ENCODE measurements around the gene RPTOR.

Gene RPTOR

GRCh38 chr17:80886641-80887573 lies 342.3 kb downstream of the RPTOR start:
- H3K27me3 ChIP-seq (ENCODE audit: insufficient read depth, low read length): no peaks in the 10 kb centered on the region
- H3K9ac ChIP-seq (ENCODE audit: low read length): peak overlapping the region; percentile 56
- TF ChIP-seq EZH2 (IDR thresholded peaks at IDR 0.05; ENCODE audit: borderline replicate concordance, low read length) (no peak), CTCF (IDR thresholded peaks at IDR 0.05; ENCODE audit: low read length) (no peak)
- peaks cover 51% of the 10 kb centered on the region for H3K4me1 ChIP-seq (ENCODE audit: insufficient read depth, low read length, severe bottlenecking)
- no peaks in the 10 kb centered on the region for H3K9me3 ChIP-seq (ENCODE audit: low read length)
- peaks cover 85% of the 10 kb centered on the region for H3K36me3 ChIP-seq (ENCODE audit: insufficient read depth, low read length)
- no peak overlapping the region for H2AFZ ChIP-seq (ENCODE audit: low read length)
- no peaks in the 10 kb centered on the region for H3K79me2 ChIP-seq (ENCODE audit: insufficient read depth, low read length)
- peak overlapping the region; percentile 24 for H3K4me3 ChIP-seq (ENCODE audit: low read depth, low read length, poor library complexity, severe bottlenecking)
- H3K9me2 ChIP-seq (ENCODE audit: low read depth, low read length): no peaks in the 10 kb centered on the region
- H3K27ac ChIP-seq (ENCODE audit: low read depth, low read length, poor library complexity, severe bottlenecking): peak overlapping the region; percentile 93
- peak overlapping the region; percentile 49 for H3K4me2 ChIP-seq (ENCODE audit: low read length)
- no peaks in the 10 kb centered on the region for H3F3A ChIP-seq (ENCODE audit: insufficient read depth, low read length)
- no peaks in the 10 kb centered on the region for H4K20me1 ChIP-seq (ENCODE audit: insufficient read depth, low read length)

GRCh38 chr17:80887639-80888175 lies 343.1 kb downstream of the RPTOR start:
- peaks cover 85% of the 10 kb centered on the region for H3K36me3 ChIP-seq (ENCODE audit: insufficient read depth, low read length)
- peak overlapping the region; percentile 56; the same call in 1 of the 2 replicates for H3K9ac ChIP-seq (ENCODE audit: low read length)
- no peaks in the 10 kb centered on the region for H3K9me3 ChIP-seq (ENCODE audit: low read length)
- peak overlapping the region; percentile 24 for H3K4me3 ChIP-seq (ENCODE audit: low read depth, low read length, poor library complexity, severe bottlenecking)
- peak overlapping the region; percentile 49; the same call in 1 of the 2 replicates for H3K4me2 ChIP-seq (ENCODE audit: low read length)
- H3K79me2 ChIP-seq (ENCODE audit: insufficient read depth, low read length): no peaks in the 10 kb centered on the region
- no peaks in the 10 kb centered on the region for H3F3A ChIP-seq (ENCODE audit: insufficient read depth, low read length)
- H3K9me2 ChIP-seq (ENCODE audit: low read depth, low read length): no peaks in the 10 kb centered on the region
- TF ChIP-seq EZH2 (IDR thresholded peaks at IDR 0.05; ENCODE audit: borderline replicate concordance, low read length) (no peak), CTCF (IDR thresholded peaks at IDR 0.05; ENCODE audit: low read length) (no peak)
- H3K4me1 ChIP-seq (ENCODE audit: insufficient read depth, low read length, severe bottlenecking): peaks cover 54% of the 10 kb centered on the region
- H3K27me3 ChIP-seq (ENCODE audit: insufficient read depth, low read length): no peaks in the 10 kb centered on the region
- H3K27ac ChIP-seq (ENCODE audit: low read depth, low read length, poor library complexity, severe bottlenecking): peak overlapping the region; percentile 93
- no peak overlapping the region for H2AFZ ChIP-seq (ENCODE audit: low read length)
- H4K20me1 ChIP-seq (ENCODE audit: insufficient read depth, low read length): no peaks in the 10 kb centered on the region

GRCh38 chr17:80888276-80889160 lies 343.9 kb downstream of the RPTOR start:
- Histone ChIP-seq H3K36me3 (ENCODE audit: insufficient read depth, low read length) (peaks cover 85% of the 10 kb centered on the region), H3K9me3 (ENCODE audit: low read length) (no peaks in the 10 kb centered on the region), H3F3A (ENCODE audit: insufficient read depth, low read length) (no peaks in the 10 kb centered on the region), H2AFZ (ENCODE audit: low read length) (no peak overlapping the region), H3K4me1 (ENCODE audit: insufficient read depth, low read length, severe bottlenecking) (peaks cover 54% of the 10 kb centered on the region), H3K27me3 (ENCODE audit: insufficient read depth, low read length) (no peaks in the 10 kb centered on the region), H3K9me2 (ENCODE audit: low read depth, low read length) (no peaks in the 10 kb centered on the region), H3K4me3 (ENCODE audit: low read depth, low read length, poor library complexity, severe bottlenecking) (no peak overlapping the region), H3K27ac (ENCODE audit: low read depth, low read length, poor library complexity, severe bottlenecking) (peak overlapping the region; percentile 93), H3K79me2 (ENCODE audit: insufficient read depth, low read length) (no peaks in the 10 kb centered on the region), H3K4me2 (ENCODE audit: low read length) (no peak overlapping the region), H4K20me1 (ENCODE audit: insufficient read depth, low read length) (no peaks in the 10 kb centered on the region), H3K9ac (ENCODE audit: low read length) (no peak overlapping the region)
- TF ChIP-seq CTCF (IDR thresholded peaks at IDR 0.05; ENCODE audit: low read length): no peak
- TF ChIP-seq EZH2 (IDR thresholded peaks at IDR 0.05; ENCODE audit: borderline replicate concordance, low read length): no peak

Measured in OCI-LY1 (cell line).